Neural crest cell (in vitro differentiated cells): ENCODE measurements around the gene FGB. TPM values are rescaled to one million over a fixed set of nuclear protein-coding genes. Genes with fewer than 3 reads are reported as not detected.
A peak's percentile ranks its signal among the peaks of the same experiment; 100 is the strongest.

Source experiments
- DNase-seq: peaks from one replicate; pipeline ENCODE4 v3.0.0; 2021; ENCODE audit warnings: low read depth, mixed read lengths, low spot score
- H3K27ac Mint-ChIP-seq: one replicate; pipeline ENCODE4 v1.8.0; 2021; ENCODE audit warnings: mild to moderate bottlenecking, mixed read lengths; ENCODE audit not compliant: unreplicated experiment
- H3K27me3 Mint-ChIP-seq: 2 replicates; pipeline ENCODE4 v1.8.0; 2021; ENCODE audit warnings: low read depth, mild to moderate bottlenecking, mixed read lengths
- H3K36me3 Mint-ChIP-seq: 2 replicates; pipeline ENCODE4 v1.8.0; 2021; ENCODE audit warnings: low read depth, mild to moderate bottlenecking, mixed read lengths
- H3K4me1 Mint-ChIP-seq: 2 replicates; pipeline ENCODE4 v1.8.0; 2021; ENCODE audit warnings: mixed read lengths
- H3K4me3 Mint-ChIP-seq: one replicate; pipeline ENCODE4 v1.8.0; 2021; ENCODE audit warnings: mild to moderate bottlenecking, mixed read lengths
- H3K9me3 Mint-ChIP-seq: 2 replicates; pipeline ENCODE4 v1.8.0; 2021; ENCODE audit warnings: mixed read lengths
- long read RNA-seq: library from polyadenylated mRNA; unstranded; transcript quantifications from one replicate; pipeline ENCODE4 v2.0.0, GENCODE V29; 2020
- total RNA-seq: library from RNA; stranded (reverse); gene quantifications from 2 replicates; pipeline ENCODE4 v1.2.1, GENCODE V29; 2021
- TF ChIP-seq, protein P1 (sequence below): fragments of 200-600 bp; sonication (generic); conservative IDR thresholded peaks from 2 replicates; pipeline ENCODE4 v1.5.0; 2021; ENCODE audit warnings: antibody characterized with exemption, mild to moderate bottlenecking

FGB gene
- not detected in 2 replicates for total RNA-seq
- long read RNA-seq: 0 reads

- Mint-ChIP-seq H3K27ac (no peak within 1 kb of the TSS), H3K27me3 (peaks cover 14% of the 10 kb centered on the region), H3K4me3 (no peak within 1 kb of the TSS), H3K4me1 (no peaks in the 10 kb centered on the region), H3K36me3 (no peaks in the 10 kb centered on the region), H3K9me3 (no peaks in the 10 kb centered on the region)
- DNase-seq: no peak
- TF ChIP-seq, protein P1, sequence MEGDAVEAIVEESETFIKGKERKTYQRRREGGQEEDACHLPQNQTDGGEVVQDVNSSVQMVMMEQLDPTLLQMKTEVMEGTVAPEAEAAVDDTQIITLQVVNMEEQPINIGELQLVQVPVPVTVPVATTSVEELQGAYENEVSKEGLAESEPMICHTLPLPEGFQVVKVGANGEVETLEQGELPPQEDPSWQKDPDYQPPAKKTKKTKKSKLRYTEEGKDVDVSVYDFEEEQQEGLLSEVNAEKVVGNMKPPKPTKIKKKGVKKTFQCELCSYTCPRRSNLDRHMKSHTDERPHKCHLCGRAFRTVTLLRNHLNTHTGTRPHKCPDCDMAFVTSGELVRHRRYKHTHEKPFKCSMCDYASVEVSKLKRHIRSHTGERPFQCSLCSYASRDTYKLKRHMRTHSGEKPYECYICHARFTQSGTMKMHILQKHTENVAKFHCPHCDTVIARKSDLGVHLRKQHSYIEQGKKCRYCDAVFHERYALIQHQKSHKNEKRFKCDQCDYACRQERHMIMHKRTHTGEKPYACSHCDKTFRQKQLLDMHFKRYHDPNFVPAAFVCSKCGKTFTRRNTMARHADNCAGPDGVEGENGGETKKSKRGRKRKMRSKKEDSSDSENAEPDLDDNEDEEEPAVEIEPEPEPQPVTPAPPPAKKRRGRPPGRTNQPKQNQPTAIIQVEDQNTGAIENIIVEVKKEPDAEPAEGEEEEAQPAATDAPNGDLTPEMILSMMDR: no peak
Measured at GRCh38 chr4:154562697-154563254, at the start of gene FGB. FGB (plus strand) TSS chr4:154563011; CDS start chr4:154563019, 8 bp downstream.

- H3K4me1 Mint-ChIP-seq: peaks cover 64% of the 10 kb centered on the region
- H3K9me3 Mint-ChIP-seq: peaks cover 3% of the 10 kb centered on the region
- H3K4me3 Mint-ChIP-seq: peak overlapping the region; percentile 11
- no peaks in the 10 kb centered on the region for H3K27me3 Mint-ChIP-seq
- no peaks in the 10 kb centered on the region for H3K36me3 Mint-ChIP-seq
- no peak for DNase-seq
- H3K27ac Mint-ChIP-seq: peak overlapping the region; percentile 83
- TF ChIP-seq, protein P1: no peak
Measured at GRCh38 chr4:154516318-154517029, 46.3 kb upstream of the FGB start.

GRCh38 chr4:154517591-154517990, 45.2 kb upstream of the FGB start:
- Mint-ChIP-seq H3K36me3 (no peaks in the 10 kb centered on the region), H3K4me1 (peaks cover 57% of the 10 kb centered on the region), H3K4me3 (no peak overlapping the region), H3K9me3 (peaks cover 3% of the 10 kb centered on the region), H3K27me3 (no peaks in the 10 kb centered on the region), H3K27ac (peak overlapping the region; percentile 2)
- no peak for DNase-seq
- TF ChIP-seq, protein P1: no peak

- TF ChIP-seq, protein P1: no peak
- DNase-seq: no peak
- Mint-ChIP-seq H3K27me3 (no peaks in the 10 kb centered on the region), H3K9me3 (no peaks in the 10 kb centered on the region), H3K27ac (peak overlapping the region; percentile 45), H3K36me3 (no peaks in the 10 kb centered on the region), H3K4me3 (no peak overlapping the region), H3K4me1 (peaks cover 53% of the 10 kb centered on the region)
Measured at GRCh38 chr4:154519214-154519613, 43.6 kb upstream of the FGB start.

GRCh38 chr4:154521607-154522006, 41.2 kb upstream of the FGB start:
- Mint-ChIP-seq H3K4me1 (peaks cover 48% of the 10 kb centered on the region), H3K27ac (peak overlapping the region; percentile 14)

More at GRCh38 chr4:154521607-154522006, 41.2 kb upstream of the FGB start:
- no peaks in the 10 kb centered on the region for H3K36me3 Mint-ChIP-seq
- no peak for DNase-seq
- H3K4me3 Mint-ChIP-seq: no peak overlapping the region
- TF ChIP-seq, protein P1: no peak
- peaks cover 1% of the 10 kb centered on the region for H3K27me3 Mint-ChIP-seq
- H3K9me3 Mint-ChIP-seq: no peaks in the 10 kb centered on the region
